Globus pallidus (tissue), 1 donor: ENCODE measurements around the gene GAPDH.
"Not testable (repeated sequence)": the region's sequence is repeated elsewhere in the genome, so short reads cannot be mapped to it uniquely, and the experiment has no call there.

Experiments
- DNase-seq: peaks from one replicate; pipeline ENCODE4 v3.0.0-alpha.2; 2015; ENCODE audit warnings: low spot score

Gene GAPDH

DNA sequence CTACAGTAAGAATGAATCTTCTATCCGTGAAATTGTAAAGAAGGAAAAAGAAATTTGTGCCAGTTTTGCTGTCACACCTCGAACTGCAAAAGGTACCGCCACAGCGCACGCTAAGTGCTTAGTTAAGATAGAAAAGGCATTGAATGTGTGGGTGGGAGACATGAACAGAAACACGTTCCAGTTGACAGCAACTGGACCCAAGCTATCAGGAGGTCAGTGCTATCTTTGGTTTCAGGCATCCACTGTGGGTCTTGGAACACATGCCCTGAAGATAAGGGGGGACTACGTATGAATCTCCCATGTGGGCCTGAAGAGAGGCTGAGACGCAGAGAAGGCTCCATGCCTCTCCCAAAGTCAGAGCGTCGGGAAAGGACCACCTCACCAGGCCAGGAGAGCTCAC, 11.7 kb downstream of the GAPDH start:
- DNase-seq = no peak

- no peak for DNase-seq
These were observed 13.2 kb downstream of the GAPDH start for GRCh38 chr12:6547566-6547965.

DNA sequence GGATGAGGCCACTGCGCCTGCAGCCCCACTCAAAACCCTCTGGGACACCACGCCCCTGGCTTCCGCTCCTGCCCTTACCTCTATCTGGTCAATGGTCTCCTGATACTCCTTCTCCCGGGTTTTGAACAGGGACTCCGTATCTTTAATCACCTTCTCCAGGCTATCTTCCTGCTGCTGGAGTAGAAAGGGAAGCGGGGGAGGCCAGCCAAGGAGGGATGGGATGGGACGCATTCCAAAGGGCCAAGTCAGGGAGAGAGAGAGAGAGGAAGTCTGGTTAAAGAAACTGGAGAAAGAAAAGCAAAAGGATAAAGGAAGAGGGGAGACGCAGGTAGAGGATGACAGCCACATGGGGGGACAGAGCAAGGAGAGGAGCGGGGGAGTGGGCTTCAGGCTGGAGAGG, 13.7 kb downstream of the GAPDH start:
- no peak for DNase-seq

DNA sequence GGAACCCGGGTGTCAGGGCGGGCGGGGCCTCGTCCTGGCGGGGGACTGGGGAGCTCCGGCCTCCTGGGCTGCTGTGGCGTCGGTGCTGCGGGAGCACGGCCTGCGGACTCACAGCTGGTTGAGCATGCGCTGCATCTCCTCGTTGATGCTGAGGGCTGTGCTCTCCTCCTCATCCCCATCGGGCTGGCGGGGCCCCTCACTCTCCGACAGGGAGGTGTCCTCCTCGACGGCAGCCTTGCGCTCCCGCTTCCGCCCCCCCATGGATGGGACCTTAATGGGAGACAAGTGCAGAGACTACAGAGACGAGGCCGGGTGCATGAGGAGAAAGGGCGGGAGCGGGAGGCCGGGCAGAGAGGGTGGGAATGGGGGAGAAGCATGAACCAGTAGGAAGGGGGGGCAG, 14.2 kb downstream of the GAPDH start:
- no peak for DNase-seq

- no peak for DNase-seq
These were observed 14.8 kb downstream of the GAPDH start for GRCh38 chr12:6548966-6549683.

GRCh38 chr12:6549684-6550151, 15.4 kb downstream of the GAPDH start:
- DNase-seq = no peak

DNA sequence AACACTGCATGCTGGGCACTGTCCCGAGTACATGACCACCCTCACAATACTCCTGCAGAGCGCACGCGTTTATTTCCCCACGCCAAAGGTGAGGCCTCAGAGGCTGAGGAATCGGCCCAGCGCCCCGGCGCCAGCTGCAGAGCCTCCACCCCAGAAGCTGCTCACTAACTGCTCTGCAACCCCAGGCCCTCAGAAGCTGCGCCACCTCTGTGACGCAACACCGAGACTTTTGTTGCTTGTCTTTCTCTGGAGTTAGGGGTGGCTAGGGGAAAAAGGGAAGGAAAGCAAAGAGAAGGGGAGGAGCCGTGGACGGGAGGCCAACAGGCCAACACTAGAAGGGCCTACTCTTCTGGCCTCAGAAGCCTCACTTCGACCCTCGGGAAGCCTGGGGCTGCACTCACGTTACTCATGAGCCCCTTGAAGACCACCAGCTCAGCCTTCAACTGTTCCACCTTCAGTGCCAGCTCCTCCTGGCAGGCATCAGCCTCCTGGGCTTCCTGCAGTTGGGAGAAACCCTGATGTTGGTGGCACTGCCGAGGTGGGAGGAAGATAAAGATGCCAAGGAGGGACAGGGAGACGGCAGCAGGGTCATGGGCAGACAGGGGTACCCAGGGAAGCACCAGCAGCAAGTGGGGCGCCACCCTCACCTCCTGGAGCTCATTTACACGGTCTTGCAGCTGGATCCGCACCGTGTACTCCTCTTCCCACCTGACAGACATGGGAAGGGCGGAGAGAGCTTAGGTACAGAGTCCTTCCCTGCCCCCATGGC, 16.2 kb downstream of the GAPDH start:
- DNase-seq = no peak

DNA sequence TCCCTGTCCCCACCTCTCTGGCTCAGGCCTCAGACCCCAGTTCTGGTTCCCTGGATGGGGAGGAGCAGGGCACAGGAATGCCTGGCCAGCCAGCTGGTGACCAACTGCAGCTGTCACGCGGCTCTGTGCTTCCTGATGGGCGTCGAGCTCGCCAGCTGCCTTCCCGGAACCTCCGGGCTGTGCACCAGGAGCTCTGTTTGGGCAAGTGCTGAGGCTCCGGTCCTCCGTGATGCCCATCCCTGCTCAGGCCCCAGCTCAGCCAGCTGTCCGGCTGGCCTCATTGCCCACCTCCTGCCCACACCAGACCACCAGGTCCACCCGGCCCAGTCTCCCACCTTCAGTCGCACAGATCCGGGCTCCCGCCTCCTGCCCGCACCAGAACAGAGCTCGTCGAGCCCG, 16.7 kb downstream of the GAPDH start:
- DNase-seq = peak; percentile 74

DNA sequence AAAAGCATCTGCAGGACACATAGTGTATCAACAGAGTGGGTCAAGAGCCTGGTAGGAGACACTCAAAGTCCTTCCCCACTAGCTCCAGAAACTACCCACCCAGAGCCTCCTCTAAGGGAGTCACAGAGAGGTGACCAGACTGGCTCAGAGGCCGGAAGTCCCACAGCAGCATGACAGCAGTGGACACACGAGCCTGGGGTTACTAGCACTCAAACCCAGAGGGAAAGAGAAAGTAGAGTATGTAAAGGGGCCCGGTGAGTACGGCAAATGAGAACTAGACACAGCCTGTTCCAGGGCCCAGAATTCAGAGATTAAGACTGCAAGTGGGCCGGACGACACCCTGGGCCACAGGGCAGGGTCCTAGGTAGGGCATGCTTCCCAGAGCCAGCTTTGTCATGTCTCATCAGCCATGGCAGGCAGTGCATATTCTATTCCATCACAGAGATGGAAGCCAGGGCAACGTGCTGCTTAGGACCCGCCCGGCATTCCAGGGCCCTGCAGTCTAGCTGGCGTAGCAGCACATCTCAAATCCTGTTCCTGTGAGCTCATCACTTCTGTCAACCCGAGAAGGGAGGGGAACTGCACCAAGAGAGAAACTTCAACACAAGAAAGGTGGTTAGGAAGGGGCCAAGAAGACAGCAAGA, 17.3 kb downstream of the GAPDH start:
- DNase-seq = no peak

DNA sequence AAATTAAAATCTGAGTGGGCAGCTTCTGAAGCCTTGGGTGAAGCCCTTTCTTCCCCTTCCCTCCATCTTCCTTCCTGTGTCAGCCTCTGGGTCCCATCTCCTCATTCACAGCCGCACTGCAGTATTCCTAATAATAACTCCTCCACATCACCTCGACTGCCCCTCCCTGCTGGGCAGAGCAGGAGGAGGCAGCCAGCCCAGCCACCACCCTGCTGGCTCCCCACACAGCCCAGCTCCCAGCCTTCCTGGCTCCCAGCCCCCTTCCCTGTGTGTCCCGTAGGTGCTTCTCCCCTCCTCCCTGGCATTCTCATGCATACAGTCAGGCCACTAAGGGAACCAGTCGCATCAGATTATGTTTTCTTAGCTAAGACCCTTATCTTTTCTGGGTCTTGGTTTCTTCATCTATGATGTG, 17.8 kb downstream of the GAPDH start:
- DNase-seq = no peak

GRCh38 chr12:6553051-6553868, 18.9 kb downstream of the GAPDH start:
- DNase-seq = no peak

- peak; percentile 71 for DNase-seq
These were observed 20.1 kb downstream of the GAPDH start for GRCh38 chr12:6554168-6555017.

GRCh38 chr12:6555018-6555691, 20.8 kb downstream of the GAPDH start:
- no peak for DNase-seq

GRCh38 chr12:6556496-6556817, 22.1 kb downstream of the GAPDH start:
- not testable (repeated sequence) for DNase-seq

DNA sequence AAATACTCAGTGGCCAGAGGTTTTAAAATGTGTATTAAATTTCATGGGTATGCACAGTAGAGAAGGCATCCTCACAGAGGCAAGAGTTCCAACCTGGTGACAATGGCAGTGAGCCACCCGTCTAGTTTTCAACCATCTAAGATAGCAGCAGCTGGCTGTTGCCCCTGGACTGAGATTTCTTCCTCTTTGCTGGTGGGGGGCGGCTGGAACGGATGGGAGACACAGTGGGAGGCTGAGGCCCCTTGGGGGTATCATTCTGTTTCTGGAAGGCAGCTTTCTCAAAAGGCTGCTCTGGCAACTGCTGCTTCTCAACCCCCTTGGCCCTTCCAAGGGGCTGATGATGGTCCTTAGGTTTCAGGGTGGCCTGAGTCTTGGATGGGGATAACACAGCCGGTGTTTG, 22.5 kb downstream of the GAPDH start:
- no peak for DNase-seq

DNA sequence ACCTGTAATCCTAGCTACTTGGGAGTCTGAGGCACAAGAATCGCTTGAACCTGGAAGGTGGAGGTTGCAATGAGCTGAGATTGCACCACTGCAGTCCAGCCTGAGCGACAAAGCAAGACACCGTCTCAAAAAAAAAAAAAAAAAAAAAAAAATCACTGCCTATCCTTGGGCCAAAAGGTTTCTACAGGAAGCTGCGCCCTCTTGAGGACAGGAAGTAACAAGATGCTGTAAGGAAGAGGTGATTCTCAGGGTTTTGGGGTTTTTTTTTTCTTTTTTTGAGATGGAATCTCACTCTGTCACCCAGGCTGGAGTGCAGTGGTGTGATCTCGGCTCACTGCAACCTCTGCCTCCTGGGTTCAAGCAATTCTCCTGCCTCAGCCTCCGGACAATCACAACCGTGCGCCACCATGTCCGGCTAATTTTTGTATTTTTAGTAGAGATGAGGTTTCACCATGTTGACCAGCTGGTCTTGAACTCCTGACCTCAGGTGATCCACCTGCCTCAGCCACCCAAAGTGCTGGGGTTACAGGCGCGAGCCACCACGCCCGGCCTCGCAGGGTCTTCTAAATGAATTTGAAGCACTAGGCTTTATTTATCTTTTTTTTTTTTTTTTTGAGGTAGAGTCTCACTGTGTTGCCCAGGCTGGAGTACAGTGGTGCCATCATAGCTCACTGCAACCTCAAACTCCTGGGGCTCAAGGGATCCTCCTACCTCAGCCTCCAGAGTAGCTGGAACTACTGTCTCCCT, 23.9 kb downstream of the GAPDH start:
- DNase-seq = not testable (repeated sequence)

- DNase-seq = no peak
These were observed 25.2 kb downstream of the GAPDH start for GRCh38 chr12:6559500-6559899.

GRCh38 chr12:6560501-6561205, 26.3 kb downstream of the GAPDH start:
- no peak for DNase-seq

- no peak for DNase-seq
These were observed 28.6 kb downstream of the GAPDH start for GRCh38 chr12:6562881-6563280.
